ENCODE data around the gene PRAMEF2.
"Not testable (repeated sequence)": the region's sequence is repeated elsewhere in the genome, so short reads cannot be mapped to it uniquely, and the experiment has no call there.

PRAMEF2 gene, protein sequence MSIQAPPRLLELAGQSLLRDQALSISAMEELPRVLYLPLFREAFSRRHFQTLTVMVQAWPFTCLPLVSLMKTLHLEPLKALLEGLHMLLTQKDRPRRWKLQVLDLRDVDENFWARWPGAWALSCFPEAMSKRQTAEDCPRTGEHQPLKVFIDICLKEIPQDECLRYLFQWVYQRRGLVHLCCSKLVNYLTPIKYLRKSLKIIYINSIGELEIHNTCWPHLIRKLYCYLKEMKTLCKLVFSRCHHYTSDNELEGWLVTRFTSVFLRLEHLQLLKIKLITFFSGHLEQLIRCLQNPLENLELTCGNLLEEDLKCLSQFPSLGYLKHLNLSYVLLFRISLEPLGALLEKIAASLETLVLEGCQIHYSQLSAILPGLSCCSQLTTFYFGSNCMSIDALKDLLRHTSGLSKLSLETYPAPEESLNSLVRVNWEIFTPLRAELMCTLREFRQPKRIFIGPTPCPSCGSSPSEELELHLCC

DNA sequence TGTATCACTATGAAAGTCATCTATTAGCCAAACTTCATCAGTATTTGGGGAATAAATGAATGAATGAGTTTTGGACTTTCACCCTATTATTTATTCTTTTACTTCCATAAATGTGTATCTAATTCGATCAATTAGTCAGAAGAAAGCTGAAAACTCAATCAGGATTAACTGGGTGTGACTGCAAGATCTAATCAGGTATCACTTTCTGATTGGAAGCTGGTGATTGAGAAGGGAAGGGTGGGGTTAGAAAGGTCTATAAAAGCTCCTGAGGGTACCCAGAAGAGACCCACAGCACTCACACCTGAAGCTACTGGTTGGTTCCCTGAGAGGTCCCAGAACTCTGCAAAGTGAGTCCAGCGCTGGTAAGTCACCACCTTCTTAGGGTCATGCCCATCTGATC, at the start of gene PRAMEF2:
Gene PRAMEF2, plus strand, starts transcription at position 301 of the 400 bp plus-strand sequence. CDS start 1,924 bp downstream, outside the sequence.
- DNase-seq (ENCODE audit: low read depth in 2 of 2) = not testable (repeated sequence)

GRCh38 chr1:12809933-12810332, 47.0 kb upstream of the PRAMEF2 start:
- no peak for DNase-seq (ENCODE audit: low read depth in 2 of 2)

GRCh38 chr1:12810691-12811408, 46.0 kb upstream of the PRAMEF2 start:
- DNase-seq (ENCODE audit: low read depth in 2 of 2) = no peak

DNA sequence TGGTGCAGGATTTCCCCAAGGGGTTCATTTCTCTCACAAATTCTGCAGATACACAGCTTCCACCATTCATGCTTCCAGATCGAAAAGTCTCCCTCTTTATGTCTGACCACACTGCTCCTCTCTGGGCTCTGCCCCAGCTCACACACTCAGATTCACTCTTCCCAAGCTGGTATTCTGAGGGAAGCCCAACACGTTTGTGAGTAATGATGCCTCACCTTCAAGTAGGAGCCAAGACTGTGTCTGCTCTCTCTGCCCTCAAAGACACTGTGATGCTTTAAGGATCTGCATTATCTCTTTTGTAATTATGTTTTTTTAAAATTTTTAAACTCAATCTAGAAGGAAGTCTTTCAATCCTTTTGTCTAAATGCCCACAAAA, 45.5 kb upstream of the PRAMEF2 start:
- DNase-seq (ENCODE audit: low read depth in 2 of 2) = no peak

GRCh38 chr1:12819061-12819460, 37.8 kb upstream of the PRAMEF2 start:
- DNase-seq (ENCODE audit: low read depth in 2 of 2) = not testable (repeated sequence)

DNA sequence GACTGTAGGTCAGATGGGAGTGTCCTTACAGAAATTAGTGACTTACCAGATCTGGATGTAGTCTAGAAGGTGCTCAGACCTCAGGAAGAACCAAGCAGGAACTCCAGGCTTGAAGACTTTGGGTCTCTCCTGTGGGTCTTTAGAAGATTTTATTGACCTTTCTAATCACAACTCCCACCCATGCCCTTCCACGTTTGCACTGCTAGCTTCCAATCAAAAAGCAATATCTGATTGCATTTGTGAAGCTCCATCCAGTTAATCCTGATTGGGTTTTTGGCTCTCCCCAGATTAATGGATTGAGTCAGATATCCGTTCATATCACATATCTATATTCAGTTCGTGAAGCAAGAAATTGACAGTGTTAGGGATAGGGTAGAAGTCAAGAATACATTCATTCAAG, 25.6 kb upstream of the PRAMEF2 start, which contains the start of gene PRAMEF11:
Gene PRAMEF11, minus strand, starts transcription at position 101 of the 400 bp plus-strand sequence. CDS start 2,621 bp downstream, outside the sequence.
- DNase-seq (ENCODE audit: low read depth in 2 of 2) = not testable (repeated sequence)

- not testable (repeated sequence) for DNase-seq (ENCODE audit: low read depth in 2 of 2)
These were observed 23.6 kb upstream of the PRAMEF2 start for GRCh38 chr1:12833251-12833650.

- DNase-seq (ENCODE audit: low read depth in 2 of 2) = not testable (repeated sequence)
These were observed 8.3 kb upstream of the PRAMEF2 start, which contains the start of gene HNRNPCL1 for GRCh38 chr1:12848620-12849019. HNRNPCL1 (minus strand) TSS chr1:12848720; CDS start chr1:12848289, 431 bp downstream.

- DNase-seq (ENCODE audit: low read depth in 2 of 2) = no peak
These were observed 5.1 kb upstream of the PRAMEF2 start for GRCh38 chr1:12851779-12852178.

GRCh38 chr1:12863131-12863880, 6.4 kb downstream of the PRAMEF2 start:
- not testable (repeated sequence) for DNase-seq (ENCODE audit: low read depth in 2 of 2)

GRCh38 chr1:12878453-12878852, 21.6 kb downstream of the PRAMEF2 start:
- DNase-seq (ENCODE audit: low read depth in 2 of 2) = not testable (repeated sequence)

DNA sequence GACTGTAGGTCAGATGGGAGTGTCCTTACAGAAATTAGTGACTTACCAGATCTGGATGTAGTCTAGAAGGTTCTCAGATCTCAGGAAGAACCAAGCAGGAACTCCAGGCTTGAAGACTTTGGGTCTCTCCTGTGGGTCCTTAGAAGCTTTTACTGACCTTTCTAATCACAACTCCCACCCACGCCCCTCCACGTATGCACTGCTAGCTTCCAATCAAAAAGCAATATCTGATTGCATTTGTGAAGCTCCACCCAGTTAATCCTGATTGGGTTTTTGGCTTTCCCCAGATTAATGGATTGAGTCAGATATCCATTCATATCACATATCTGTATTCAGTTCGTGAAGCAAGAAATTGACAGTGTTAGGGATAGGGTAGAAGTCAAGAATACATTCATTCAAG, 29.2 kb downstream of the PRAMEF2 start, which contains the start of gene PRAMEF4:
Gene PRAMEF4, minus strand, starts transcription at position 101 of the 400 bp plus-strand sequence. CDS start 2,807 bp downstream, outside the sequence.
- not testable (repeated sequence) for DNase-seq (ENCODE audit: low read depth in 2 of 2)

GRCh38 chr1:12898170-12898569, 41.3 kb downstream of the PRAMEF2 start, which contains the start of gene PRAMEF10:
PRAMEF10 (minus strand) TSS chr1:12898270; CDS start chr1:12895847, 2,423 bp downstream.
- not testable (repeated sequence) for DNase-seq (ENCODE audit: low read depth in 2 of 2)

DNA sequence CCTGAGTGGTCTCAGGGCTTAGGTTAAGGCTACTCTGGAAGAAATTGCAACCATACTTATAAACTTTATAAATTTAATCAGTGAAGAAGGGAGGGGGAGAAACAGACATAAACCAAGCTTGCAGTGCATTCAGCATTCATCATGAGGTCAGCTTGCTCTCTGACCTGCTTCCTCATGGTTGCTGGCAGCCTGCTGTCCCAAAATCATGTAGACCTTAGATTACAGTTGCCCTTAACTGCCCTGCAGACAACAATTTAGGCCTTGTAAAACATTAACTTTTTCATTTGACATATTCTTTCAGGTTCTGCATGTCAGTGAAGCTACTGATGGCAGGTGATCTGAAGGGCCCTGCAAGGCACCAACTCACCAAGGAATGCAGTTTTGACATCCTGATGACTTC, 42.3 kb downstream of the PRAMEF2 start:
- not testable (repeated sequence) for DNase-seq (ENCODE audit: low read depth in 2 of 2)

DNA sequence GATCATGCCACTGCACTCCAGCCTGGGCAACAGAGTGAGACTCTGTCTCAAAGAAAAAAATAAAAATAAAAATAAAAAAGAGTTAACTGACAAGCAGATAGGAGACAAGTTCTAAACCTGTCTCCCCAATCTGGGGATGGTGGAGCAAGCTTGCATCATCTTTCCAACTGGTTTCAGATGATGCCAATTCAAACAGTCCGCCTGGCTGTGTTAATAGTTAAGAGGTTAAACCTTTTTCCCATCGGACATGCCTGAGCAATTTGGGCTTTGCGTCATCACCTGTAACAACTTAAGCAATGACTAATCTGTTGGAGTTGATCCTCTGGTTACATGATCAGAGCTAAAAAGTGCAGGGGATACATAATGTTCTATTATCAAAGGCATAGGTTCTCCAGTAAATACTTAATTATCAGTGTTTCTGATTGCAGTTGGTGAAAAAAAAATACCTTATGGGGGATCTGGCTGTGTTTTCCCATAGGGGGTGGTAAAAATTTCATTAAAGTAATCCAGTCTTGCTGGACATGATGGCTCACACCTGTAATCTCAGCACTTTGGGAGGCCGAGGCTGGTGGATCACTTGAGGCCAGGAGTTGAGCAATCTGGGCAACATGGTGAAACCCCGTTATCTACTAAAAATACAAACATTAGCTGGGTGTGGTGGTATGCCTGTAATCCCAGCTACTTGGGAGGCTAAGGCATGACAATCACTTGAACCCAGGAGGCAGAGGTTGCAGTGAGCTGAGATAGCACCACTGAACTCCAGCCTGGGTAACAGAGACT, 47.1 kb downstream of the PRAMEF2 start:
- not testable (repeated sequence) for DNase-seq (ENCODE audit: low read depth in 2 of 2)

Data from stimulated activated CD8-positive, alpha-beta memory T cell treated with anti-CD3 and anti-CD28 coated beads, Interleukin-2, amount 100 ng/mL, for 1 hour (primary cell).